Right atrium auricular region (tissue), 2 donors: ENCODE data around the gene BMP8A. TPM values are rescaled to one million over a fixed set of nuclear protein-coding genes. Genes with fewer than 3 reads are reported as not detected.
"Not testable (repeated sequence)": the region's sequence is repeated elsewhere in the genome, so short reads cannot be mapped to it uniquely, and the experiment has no call there.

ENCODE experiments used
- DNase-seq: peaks from one replicate; pipeline ENCODE4 v3.0.0-alpha.2; 2019; ENCODE audit warnings: low spot score
- H3K27ac ChIP-seq, 2 donors: fragments of 200-600 bp; sonication (generic); 1 replicate in 1 of 2; 2 replicates in 1 of 2; pipeline ENCODE4 v1.5.1; 2016 to 2019
- H3K27me3 ChIP-seq, 2 donors: fragments of 200-600 bp; sonication (generic); one replicate each; pipeline versions ENCODE4 v1.5.1 to v1.6.0; 2017 to 2019
- H3K36me3 ChIP-seq: fragments of 200-600 bp; sonication (generic); one replicate; pipeline ENCODE4 v1.5.1; 2016
- H3K4me1 ChIP-seq, 2 donors: fragments of 200-600 bp; sonication (generic); one replicate each; pipeline versions ENCODE4 v1.5.1 to v1.6.0; 2017 to 2019
- H3K4me3 ChIP-seq, 2 donors: fragments of 200-600 bp; sonication (generic); 1 replicate in 1 of 2; 2 replicates in 1 of 2; pipeline ENCODE4 v1.5.1; 2017 to 2019; ENCODE audit warnings: mild to moderate bottlenecking in 1 of 2, moderate library complexity in 1 of 2
- H3K9me3 ChIP-seq, 2 donors: fragments of 200-600 bp; sonication (generic); one replicate each; pipeline ENCODE4 v1.5.1; 2019
- total RNA-seq, 2 donors: library from RNA; depleted of rRNA; stranded (reverse); fragments of >200 nt; gene quantifications; one replicate each; pipeline ENCODE4 v1.1.0, GENCODE V29; 2016
- TF ChIP-seq, protein P1 (sequence below), 2 donors: fragments of 200-600 bp; sonication (generic); IDR thresholded peaks; one replicate each; pipeline ENCODE4 v1.5.1; 2019; ENCODE audit warnings: antibody characterized with exemption in 2 of 2

The BMP8A gene
- total RNA-seq, 2 donors from 2014 or later: 1.4 to 3.2 TPM

DNA sequence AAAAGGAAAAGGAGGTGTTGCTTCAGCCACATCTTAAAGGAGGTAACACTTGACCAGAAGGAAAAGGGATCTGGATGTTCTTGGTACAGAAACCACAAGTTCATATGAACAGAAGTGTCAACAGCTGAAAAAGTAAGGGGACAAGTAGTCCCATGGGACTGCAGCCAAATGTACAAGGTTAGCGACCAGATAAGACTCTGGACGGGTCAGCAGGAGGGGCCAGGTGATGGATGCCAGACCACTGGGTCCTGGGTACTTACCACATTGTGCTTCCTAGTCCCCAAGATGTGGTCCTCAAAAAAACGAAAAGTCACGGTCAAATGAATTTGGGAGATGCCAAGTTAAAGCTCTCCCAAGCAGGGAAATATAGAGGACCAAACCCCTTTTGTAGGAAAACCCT lies 16.6 kb upstream of the BMP8A start:
- H3K36me3 ChIP-seq: peaks cover 53% of the 10 kb centered on the region
- H3K27ac ChIP-seq: peak overlapping the region; percentile 71 to 82
- no peaks in the 10 kb centered on the region for H3K9me3 ChIP-seq
- no peaks in the 10 kb centered on the region for H3K27me3 ChIP-seq
- TF ChIP-seq, protein P1, sequence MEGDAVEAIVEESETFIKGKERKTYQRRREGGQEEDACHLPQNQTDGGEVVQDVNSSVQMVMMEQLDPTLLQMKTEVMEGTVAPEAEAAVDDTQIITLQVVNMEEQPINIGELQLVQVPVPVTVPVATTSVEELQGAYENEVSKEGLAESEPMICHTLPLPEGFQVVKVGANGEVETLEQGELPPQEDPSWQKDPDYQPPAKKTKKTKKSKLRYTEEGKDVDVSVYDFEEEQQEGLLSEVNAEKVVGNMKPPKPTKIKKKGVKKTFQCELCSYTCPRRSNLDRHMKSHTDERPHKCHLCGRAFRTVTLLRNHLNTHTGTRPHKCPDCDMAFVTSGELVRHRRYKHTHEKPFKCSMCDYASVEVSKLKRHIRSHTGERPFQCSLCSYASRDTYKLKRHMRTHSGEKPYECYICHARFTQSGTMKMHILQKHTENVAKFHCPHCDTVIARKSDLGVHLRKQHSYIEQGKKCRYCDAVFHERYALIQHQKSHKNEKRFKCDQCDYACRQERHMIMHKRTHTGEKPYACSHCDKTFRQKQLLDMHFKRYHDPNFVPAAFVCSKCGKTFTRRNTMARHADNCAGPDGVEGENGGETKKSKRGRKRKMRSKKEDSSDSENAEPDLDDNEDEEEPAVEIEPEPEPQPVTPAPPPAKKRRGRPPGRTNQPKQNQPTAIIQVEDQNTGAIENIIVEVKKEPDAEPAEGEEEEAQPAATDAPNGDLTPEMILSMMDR (IDR thresholded peaks at IDR 0.05): no peak
- no peak for DNase-seq
- H3K4me1 ChIP-seq: peaks cover 0 to 17% of the 10 kb centered on the region in 2 donors
- H3K4me3 ChIP-seq: no peak overlapping the region

DNA sequence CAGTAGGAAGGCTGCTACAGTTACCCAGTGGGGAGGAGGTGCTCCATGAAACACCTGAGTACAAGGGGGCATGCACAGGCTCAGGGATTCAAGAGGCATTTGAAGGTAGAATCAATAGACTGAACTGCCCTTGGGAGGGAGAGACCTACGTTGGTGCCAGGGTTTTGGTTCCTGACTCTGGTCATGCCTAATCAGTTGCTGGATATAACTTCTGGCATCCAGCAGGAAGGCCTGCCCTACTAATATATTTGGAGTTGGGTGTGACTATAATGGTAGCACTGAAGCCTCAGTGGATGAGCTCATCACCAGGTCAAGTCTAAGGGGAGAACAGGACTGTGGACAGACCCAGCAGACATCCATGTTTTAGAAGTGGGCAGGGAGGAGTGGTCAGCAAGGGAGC lies 15.9 kb upstream of the BMP8A start:
- peaks cover 0 to 17% of the 10 kb centered on the region in 2 donors for H3K4me1 ChIP-seq
- H3K27me3 ChIP-seq, DNase-seq, H3K9me3 ChIP-seq, H3K4me3 ChIP-seq: not testable (repeated sequence)
- H3K27ac ChIP-seq: peak overlapping the region; percentile 71 to 82
- H3K36me3 ChIP-seq: peaks cover 54% of the 10 kb centered on the region

DNA sequence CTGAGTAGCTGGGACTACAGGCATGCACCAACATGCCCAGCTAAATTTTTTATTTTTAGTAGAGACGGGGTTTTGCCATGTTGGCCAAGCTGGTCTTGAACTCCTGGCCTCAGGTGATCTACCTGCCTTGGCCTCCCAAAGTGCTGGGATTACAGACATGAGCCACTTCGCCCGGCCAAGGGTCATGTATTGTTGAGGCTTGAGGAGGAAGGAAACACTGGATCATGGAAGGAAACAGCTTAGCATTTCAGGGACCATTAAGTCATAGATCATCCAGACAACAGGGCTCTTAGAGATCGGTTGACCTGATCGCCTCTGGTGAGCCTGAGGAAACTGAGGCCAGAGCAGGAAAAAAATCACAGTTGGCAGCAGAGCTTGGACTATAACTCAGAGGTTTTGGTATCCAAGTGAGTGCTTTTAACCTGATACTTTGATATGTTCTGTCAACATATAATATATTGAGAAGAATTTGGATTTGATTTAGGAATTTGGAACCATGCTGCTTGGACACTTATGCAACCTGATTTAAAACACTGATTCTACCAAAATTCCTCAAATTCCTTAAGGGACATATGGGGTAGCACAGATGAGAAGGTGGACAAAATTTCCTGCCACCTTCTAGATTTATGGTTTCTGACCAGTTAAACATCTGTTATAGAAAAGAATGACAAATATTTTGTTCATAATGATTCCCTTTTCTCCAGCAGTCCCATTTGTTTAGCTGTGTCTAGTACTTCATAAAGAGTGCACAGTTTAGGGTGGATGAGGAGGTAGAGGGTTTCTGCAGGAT lies 13.1 kb upstream of the BMP8A start:
- peaks cover 60% of the 10 kb centered on the region for H3K36me3 ChIP-seq
- no peak for DNase-seq
- no peaks in the 10 kb centered on the region for H3K9me3 ChIP-seq
- H3K4me3 ChIP-seq: no peak overlapping the region
- H3K27me3 ChIP-seq: no peaks in the 10 kb centered on the region
- peaks cover 0 to 14% of the 10 kb centered on the region in 2 donors for H3K4me1 ChIP-seq
- TF ChIP-seq, protein P1 (IDR thresholded peaks at IDR 0.05): no peak
- H3K27ac ChIP-seq: no peak overlapping the region

DNA sequence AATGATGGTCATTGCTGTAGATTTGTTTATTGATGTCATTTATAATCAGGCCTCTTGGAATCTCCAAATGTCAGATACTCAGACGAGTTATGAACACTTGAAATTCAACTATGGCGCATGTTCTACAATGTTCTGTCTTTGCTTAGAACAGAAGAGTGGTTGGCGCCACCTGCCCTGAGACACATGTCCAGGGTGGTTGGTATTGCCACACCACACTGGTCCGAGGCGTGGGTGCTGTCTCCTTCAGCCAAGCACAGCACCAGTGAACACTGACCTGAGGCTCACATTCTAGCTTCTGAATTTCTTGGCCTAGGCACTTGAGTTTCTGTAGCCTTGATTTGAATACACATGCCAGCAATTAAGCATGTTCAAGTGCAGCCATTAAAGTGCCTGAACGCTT lies 10.1 kb upstream of the BMP8A start:
- no peak overlapping the region for H3K4me3 ChIP-seq
- H3K36me3 ChIP-seq: peaks cover 72% of the 10 kb centered on the region
- H3K27me3 ChIP-seq: no peaks in the 10 kb centered on the region
- no peaks in the 10 kb centered on the region for H3K9me3 ChIP-seq
- peaks cover 0 to 8% of the 10 kb centered on the region in 2 donors for H3K4me1 ChIP-seq
- DNase-seq: no peak
- TF ChIP-seq, protein P1 (IDR thresholded peaks at IDR 0.05): no peak
- H3K27ac ChIP-seq: no peak overlapping the region

DNA sequence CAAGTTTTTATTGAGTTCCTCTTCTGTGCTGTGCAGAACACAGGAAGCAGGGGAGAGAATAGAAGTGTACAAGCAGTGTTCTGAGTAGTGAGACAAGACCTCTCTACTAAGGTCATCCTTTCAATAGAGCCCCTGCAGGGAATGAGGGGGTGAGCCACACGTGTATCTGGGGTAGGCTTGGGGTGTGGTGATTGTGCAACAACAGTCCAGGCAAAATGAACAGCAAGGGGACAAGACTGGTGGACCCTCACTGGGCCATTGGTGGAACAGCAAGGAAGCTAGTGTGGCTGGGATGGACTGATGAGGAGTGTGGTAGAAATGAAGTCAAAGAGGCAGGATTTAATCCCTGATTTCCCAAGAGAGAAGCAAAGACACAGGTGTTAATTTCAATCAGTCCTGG lies 8.2 kb upstream of the BMP8A start:
- no peaks in the 10 kb centered on the region for H3K9me3 ChIP-seq
- H3K27ac ChIP-seq: no peak overlapping the region
- no peak overlapping the region for H3K4me3 ChIP-seq
- TF ChIP-seq, protein P1 (IDR thresholded peaks at IDR 0.05): no peak
- peaks cover 0 to 8% of the 10 kb centered on the region in 2 donors for H3K4me1 ChIP-seq
- H3K36me3 ChIP-seq: peaks cover 79% of the 10 kb centered on the region
- no peaks in the 10 kb centered on the region for H3K27me3 ChIP-seq
- DNase-seq: no peak

DNA sequence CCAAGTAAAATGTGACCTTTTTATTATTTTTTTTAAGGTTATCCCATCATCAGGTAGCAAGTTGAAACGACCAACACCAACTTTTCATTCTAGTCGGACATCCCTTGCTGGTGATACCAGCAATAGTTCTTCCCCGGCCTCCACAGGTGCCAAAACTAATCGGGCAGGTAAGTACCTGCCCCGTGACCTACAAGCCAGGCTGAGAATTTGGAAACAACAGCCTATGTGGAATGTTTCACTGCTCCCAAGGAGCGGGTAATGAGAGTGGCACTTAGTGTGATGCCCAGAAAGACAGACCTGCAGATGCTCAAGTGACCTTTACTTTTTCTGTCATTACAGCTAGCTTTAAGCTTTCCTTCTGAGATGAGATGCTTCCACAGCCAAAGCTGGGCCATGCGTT lies 6.9 kb upstream of the BMP8A start:
- Histone ChIP-seq H3K36me3 (peaks cover 73% of the 10 kb centered on the region), H3K4me3 (no peak overlapping the region), H3K9me3 (no peaks in the 10 kb centered on the region), H3K27ac (peak overlapping the region; percentile 57 to 69), H3K27me3 (no peaks in the 10 kb centered on the region), H3K4me1 (peaks cover 0 to 8% of the 10 kb centered on the region in 2 donors)
- TF ChIP-seq, protein P1 (IDR thresholded peaks at IDR 0.05): no peak
- DNase-seq: no peak
